ENCODE data around the gene ABCC5.

DNA sequence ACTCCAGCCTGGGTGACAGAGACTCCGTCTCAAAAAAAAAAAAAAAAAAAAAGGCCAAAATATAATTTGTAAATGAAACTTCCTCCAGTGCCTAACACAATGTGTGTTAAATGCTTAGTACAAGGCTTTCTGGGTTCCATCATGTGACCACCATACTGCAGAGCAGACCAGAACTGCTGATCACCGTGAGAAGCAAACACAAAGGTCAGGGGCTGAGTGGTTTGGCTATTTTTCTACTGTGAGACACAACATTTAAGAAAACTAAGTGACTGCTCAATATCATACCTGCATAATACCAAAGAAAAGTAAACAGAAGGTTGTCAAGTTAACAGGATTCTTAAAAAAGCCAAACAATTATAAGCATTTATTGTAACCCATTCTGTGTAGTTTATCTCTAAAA, 13.2 kb downstream of the ABCC5 start:
- no peak for TF ChIP-seq POLR2A (IDR thresholded peaks at IDR 0.05)
- TF ChIP-seq, protein P1, sequence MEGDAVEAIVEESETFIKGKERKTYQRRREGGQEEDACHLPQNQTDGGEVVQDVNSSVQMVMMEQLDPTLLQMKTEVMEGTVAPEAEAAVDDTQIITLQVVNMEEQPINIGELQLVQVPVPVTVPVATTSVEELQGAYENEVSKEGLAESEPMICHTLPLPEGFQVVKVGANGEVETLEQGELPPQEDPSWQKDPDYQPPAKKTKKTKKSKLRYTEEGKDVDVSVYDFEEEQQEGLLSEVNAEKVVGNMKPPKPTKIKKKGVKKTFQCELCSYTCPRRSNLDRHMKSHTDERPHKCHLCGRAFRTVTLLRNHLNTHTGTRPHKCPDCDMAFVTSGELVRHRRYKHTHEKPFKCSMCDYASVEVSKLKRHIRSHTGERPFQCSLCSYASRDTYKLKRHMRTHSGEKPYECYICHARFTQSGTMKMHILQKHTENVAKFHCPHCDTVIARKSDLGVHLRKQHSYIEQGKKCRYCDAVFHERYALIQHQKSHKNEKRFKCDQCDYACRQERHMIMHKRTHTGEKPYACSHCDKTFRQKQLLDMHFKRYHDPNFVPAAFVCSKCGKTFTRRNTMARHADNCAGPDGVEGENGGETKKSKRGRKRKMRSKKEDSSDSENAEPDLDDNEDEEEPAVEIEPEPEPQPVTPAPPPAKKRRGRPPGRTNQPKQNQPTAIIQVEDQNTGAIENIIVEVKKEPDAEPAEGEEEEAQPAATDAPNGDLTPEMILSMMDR (IDR thresholded peaks at IDR 0.05), result no peak

Measured in tibial nerve (tissue), 3 donors.